HG02610 (cell line): ENCODE results near the gene ATXN2.
"Not testable (repeated sequence)": the region's sequence is repeated elsewhere in the genome, so short reads cannot be mapped to it uniquely, and the experiment has no call there.

Experiments
- ATAC-seq: cut with Tn5 transposase; IDR thresholded peaks from one replicate; pipeline ENCODE4 v1.9.1; 2021; ENCODE audit warnings: mild to moderate bottlenecking, moderate library complexity; ENCODE audit not compliant: unreplicated experiment

Gene ATXN2

GRCh38 chr12:111406474-111407376, 192.4 kb downstream of the ATXN2 start:
- no peak for ATAC-seq

- ATAC-seq: peak; percentile 5
Observed at GRCh38 chr12:111405859-111406473, 193.1 kb downstream of the ATXN2 start, which contains the start of gene SH2B3. Gene SH2B3 (plus strand): TSS chr12:111405923. CDS start chr12:111418146, 12,223 bp downstream.

- ATAC-seq: peak; percentile 66
Observed at GRCh38 chr12:111405149-111405858, 193.8 kb downstream of the ATXN2 start.

GRCh38 chr12:111404362-111405148, 194.6 kb downstream of the ATXN2 start:
- no peak for ATAC-seq

GRCh38 chr12:111402490-111402824, 196.7 kb downstream of the ATXN2 start:
- ATAC-seq: not testable (repeated sequence)
